GM19324 (cell line): ENCODE results near the gene NOLC1.

Experiments
- ATAC-seq: cut with Tn5 transposase; IDR thresholded peaks from one replicate; pipeline ENCODE4 v1.9.1; 2021; ENCODE audit warnings: mild to moderate bottlenecking, moderate library complexity; ENCODE audit not compliant: unreplicated experiment, low FRiP score

NOLC1 gene

DNA sequence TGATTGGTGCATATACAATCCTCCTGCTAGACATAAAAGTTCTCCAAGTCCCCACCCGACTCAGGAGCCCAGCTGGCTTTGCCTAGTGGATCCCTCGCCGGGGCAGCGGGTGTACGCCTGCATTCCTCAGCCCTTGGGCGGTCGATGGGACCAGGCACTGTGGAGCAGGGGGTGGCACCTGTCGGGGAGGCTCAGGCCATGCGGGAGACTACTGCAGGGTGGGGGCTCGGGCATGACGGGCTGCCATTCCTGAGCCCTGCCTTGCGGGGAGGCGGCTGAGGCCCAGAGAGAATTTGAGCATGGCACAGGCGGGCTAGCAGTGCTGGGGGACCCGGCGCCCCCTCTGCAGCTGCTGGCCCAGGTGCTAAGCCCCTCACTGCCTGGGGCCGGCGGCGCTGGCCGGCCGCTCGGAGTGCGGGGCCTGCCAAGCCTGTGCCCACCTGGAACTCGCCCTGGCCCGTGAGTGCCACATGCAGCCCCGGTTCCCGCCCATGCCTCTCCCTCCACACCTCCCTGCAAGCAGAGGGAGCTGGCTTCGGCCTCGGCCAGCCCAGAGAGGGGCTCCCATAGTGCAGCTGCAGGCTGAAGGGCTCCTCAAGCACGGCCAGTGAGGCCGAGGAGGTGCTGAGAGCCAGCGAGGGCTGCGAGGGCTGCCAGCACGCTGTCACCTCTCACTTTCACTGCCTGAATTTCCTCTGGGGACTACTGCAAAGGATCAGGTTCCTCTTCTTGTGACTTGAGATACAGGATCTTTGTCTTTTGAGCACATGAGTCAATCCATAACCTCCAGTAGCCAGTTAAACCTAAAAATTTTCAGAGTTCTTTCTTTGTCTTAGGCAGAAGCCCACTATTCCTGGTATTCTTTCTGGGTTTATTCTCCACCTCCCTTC lies 48.8 kb downstream of the NOLC1 start:
- ATAC-seq, result no peak

DNA sequence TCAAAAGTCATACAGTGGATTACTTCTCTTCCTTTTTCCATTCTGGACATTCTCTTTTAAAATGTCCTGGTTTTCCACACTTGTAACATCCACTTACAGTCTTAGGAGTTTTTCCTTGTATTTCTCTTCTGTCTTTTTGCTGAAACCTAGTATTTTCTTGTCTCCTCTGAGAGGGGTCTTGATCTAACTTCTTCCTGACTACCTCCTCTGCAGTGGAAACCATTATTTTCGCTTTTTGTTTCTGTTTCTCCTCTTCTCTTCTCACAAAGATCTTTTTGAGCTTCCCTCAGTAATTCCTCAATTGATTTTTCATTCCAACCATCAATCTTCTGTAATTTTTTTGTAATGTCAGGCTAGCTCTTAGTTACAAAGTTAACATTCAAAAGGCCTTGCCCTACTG lies 50.2 kb downstream of the NOLC1 start:
- no peak for ATAC-seq

DNA sequence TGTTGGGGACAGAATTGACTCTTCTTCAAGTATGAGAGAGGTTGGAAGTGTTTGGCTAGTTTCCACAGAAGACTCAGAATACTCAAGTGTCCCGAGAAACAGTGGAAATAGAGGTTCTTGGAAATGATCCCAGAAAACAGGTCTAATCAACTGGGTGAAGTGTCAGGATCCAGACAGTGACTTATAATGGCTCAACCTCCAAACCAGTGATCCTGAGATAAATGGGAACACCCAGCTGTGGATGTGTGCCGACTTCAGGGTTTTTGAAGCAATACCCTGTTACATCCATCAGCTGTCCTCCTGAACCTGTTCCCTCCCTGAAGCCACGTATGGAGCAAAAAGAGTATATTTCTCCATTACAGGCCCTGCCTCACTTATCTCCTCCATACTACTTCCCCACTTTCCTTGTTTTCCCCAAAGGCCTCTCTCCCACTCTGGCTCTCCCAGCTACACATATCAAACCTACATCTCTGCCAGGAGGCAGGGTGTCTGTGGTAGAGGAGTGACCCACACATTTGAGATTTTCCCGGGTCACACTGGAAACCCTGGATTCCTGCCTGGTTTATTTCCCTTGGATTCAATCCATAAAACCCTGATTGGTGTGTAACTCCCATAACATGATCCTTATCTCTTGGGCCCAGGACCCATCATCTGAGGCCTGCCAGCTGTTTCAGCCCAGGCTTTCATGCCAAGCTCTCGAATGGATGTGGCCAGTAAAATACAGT lies 56.3 kb downstream of the NOLC1 start:
- ATAC-seq, result no peak

DNA sequence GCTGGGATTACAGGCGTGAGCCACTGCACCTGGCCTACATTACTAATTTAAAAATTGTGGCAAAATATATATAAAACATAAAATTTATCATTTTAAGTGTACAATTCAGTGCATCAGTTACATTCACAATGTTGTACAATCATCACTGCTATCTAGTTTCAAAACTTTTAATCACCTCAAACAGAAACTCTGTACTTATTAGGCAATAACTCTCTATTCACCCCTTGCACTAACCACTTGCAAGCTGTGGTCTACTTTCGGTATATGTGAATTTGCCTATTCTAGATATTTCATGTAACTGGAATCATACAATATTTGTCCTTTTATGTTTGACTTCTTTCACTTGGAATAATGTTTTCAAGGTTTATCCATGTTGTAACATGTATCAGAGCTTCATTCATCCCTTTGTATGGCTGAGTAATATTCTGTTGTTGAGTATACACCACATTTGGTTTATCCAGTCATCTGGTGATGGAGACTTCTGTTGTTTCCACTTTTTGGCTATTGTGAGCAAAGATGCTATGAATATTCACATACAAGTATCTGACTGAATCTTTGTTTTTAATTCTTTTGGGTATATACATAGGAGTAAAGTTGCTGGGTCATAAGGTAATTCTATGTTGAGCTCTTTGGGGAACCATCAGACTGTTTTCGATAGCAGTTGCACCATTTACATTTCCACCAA lies 59.6 kb downstream of the NOLC1 start:
- ATAC-seq, result no peak
